Measurements from ENCODE around the gene ZNF792.
"Not testable (repeated sequence)": the region's sequence is repeated elsewhere in the genome, so short reads cannot be mapped to it uniquely, and the experiment has no call there.

The ZNF792 gene

DNA sequence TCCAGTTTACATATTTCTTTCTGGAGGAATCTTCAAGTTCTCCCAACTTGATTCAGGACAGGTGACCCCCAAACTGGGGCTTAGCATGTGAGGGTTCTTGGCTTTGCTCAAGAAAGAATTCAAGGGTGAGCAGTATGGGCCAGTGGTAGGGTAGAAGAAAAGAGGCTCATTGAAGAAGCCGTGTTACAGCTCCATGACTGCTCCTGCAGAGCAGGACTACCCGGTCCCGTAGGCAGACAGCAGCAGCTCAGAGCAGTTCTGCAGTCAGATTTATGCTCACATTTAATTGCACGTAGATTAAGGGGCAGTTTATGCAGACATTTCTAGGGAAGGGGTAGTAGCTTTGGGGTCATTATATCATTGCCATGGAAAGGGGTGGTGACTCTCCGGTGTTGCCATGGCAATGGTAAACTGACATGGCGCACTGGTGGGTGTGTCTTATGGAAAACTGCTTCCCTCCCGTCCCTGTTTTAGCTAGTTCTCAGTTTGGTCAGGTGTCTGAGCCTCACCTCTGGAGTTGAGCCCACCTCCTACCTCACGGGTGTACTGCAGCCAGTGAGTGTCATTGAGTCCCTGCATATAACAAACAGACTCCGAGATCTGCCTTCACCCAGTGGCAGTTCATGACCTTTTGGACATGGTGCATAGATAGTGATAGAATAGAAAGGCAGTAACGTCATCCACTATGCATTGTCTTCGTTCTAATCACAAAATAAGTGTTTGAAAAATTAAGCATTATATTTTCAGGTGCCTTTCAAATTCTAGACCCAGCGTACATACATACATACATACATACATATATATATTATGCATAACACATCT is 16.0 kb upstream of the ZNF792 start:
- peaks cover under 1% of the 10 kb centered on the region; the same call in 1 of the 2 replicates for H3K4me1 ChIP-seq (ENCODE audit: insufficient read depth, low read length)
- no peak overlapping the region for H3K27ac ChIP-seq (ENCODE audit: low read length)
- H3K9me3 ChIP-seq (ENCODE audit: insufficient read depth, low read depth, low read length): no peaks in the 10 kb centered on the region
- H3K9ac ChIP-seq (ENCODE audit: low read depth, low read length): no peak overlapping the region
- H3K36me3 ChIP-seq (ENCODE audit: insufficient read depth, low read depth, low read length): no peaks in the 10 kb centered on the region
- H3K4me3 ChIP-seq (ENCODE audit: low read length): no peak overlapping the region
- no peaks in the 10 kb centered on the region for H3K27me3 ChIP-seq (ENCODE audit: insufficient read depth, low read length)

DNA sequence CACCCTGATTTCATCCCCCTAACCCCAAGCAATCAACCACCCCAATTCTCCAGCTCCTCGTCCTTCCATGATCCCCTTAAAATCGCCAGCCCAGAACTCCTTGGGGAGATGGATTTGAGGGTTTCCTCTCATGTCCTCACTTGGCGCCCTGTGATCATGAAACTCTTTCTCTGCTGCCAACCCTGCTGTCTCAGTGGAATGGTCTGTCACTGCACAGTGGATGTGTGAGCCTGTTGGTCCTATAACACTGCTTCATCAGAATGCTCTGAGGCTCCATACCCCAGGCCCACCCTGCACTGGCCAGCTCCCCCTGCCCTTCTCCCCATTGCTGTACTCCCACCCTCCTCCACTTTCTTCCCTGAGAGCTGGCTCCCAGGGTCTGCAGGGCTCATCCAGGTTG is 12.6 kb upstream of the ZNF792 start:
- no peaks in the 10 kb centered on the region for H3K27me3 ChIP-seq (ENCODE audit: insufficient read depth, low read length)
- no peaks in the 10 kb centered on the region for H3K36me3 ChIP-seq (ENCODE audit: insufficient read depth, low read depth, low read length)
- H3K27ac ChIP-seq (ENCODE audit: low read length): no peak overlapping the region
- H3K9ac ChIP-seq (ENCODE audit: low read depth, low read length): no peak overlapping the region
- H3K4me3 ChIP-seq (ENCODE audit: low read length): no peak overlapping the region
- H3K4me1 ChIP-seq (ENCODE audit: insufficient read depth, low read length): peaks cover 6% of the 10 kb centered on the region; the same call in 1 of the 2 replicates
- H3K9me3 ChIP-seq (ENCODE audit: insufficient read depth, low read depth, low read length): no peaks in the 10 kb centered on the region

DNA sequence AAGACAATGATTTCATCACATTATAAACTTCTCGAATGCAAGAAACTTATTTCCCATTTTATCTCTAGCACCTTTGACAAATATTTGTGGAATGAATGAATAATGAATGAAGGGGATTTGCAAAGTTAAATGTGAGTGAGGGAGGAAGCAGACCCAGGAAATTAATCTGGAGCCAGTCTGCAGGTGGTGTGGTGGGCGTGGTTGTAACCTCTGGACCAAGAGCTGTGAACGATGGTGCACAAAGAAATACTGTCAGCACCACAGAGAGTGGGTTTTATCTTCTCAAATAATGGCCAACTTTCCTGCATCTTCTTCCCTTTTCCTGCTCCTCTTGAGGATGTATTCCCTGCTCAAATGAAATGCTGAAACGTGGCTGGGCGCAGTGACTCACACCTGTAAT is 11.0 kb upstream of the ZNF792 start:
- H3K9me3 ChIP-seq (ENCODE audit: insufficient read depth, low read depth, low read length): peaks cover 8% of the 10 kb centered on the region
- H3K9ac ChIP-seq (ENCODE audit: low read depth, low read length): no peak overlapping the region
- H3K36me3 ChIP-seq (ENCODE audit: insufficient read depth, low read depth, low read length): no peaks in the 10 kb centered on the region
- H3K27ac ChIP-seq (ENCODE audit: low read length): no peak overlapping the region
- no peaks in the 10 kb centered on the region for H3K27me3 ChIP-seq (ENCODE audit: insufficient read depth, low read length)
- H3K4me3 ChIP-seq (ENCODE audit: low read length): no peak overlapping the region
- H3K4me1 ChIP-seq (ENCODE audit: insufficient read depth, low read length): peaks cover 6% of the 10 kb centered on the region; the same call in 1 of the 2 replicates

DNA sequence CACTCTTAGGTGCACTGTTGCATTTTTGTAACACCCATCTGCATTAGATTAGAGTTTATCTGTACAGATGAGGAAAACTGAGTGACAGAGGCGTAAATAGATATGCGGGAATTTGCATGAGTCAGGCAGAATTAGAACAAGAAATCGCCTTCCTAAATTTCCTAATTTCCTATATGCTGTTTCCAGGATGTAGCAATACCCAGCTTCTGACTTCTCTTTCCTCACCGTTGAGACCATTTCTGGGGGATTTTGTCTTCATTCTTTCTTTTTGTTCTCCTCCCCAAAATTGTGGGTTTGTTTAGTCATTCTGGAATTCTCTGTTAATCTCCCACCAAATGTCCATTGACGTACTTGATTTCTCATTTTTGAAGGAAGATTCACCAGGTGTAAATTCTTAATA is 10.6 kb upstream of the ZNF792 start:
- Histone ChIP-seq H3K27ac (ENCODE audit: low read length) (no peak overlapping the region), H3K4me1 (ENCODE audit: insufficient read depth, low read length) (peaks cover 6% of the 10 kb centered on the region; the same call in 1 of the 2 replicates), H3K36me3 (ENCODE audit: insufficient read depth, low read depth, low read length) (no peaks in the 10 kb centered on the region), H3K9me3 (ENCODE audit: insufficient read depth, low read depth, low read length) (peaks cover 11% of the 10 kb centered on the region), H3K4me3 (ENCODE audit: low read length) (no peak overlapping the region), H3K9ac (ENCODE audit: low read depth, low read length) (no peak overlapping the region), H3K27me3 (ENCODE audit: insufficient read depth, low read length) (no peaks in the 10 kb centered on the region)

DNA sequence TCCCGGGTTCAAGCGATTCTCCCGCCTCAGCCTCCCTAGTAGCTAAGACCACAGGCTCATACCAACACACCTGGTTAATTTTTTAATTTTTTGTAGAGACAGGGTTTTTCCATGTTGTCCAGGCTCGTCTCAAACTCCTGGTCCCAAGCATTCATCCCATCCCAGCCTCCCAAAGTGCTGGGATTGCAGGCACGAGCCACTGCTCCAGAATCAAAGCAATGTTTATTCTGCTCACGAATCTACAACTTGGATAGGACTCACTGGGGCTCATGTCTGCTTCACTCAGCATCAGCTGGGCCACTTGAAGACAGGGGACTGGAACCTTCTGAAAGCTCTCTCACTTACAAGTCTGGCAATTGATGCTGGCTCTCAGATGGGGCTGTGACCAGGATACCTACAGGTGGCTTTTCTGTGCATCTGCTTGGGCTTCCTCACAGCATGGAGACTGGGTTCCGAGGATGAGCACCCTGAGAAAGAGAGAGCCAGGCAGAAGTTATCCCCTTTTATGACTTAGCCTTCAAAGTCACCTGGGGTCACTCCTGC is 8.2 kb upstream of the ZNF792 start:
- Histone ChIP-seq H3K4me1 (ENCODE audit: insufficient read depth, low read length) (peaks cover 6% of the 10 kb centered on the region; the same call in 1 of the 2 replicates), H3K4me3 (ENCODE audit: low read length) (no peak overlapping the region), H3K36me3 (ENCODE audit: insufficient read depth, low read depth, low read length) (no peaks in the 10 kb centered on the region), H3K9ac (ENCODE audit: low read depth, low read length) (no peak overlapping the region), H3K9me3 (ENCODE audit: insufficient read depth, low read depth, low read length) (peaks cover 19% of the 10 kb centered on the region), H3K27me3 (ENCODE audit: insufficient read depth, low read length) (no peaks in the 10 kb centered on the region), H3K27ac (ENCODE audit: low read length) (no peak overlapping the region)

DNA sequence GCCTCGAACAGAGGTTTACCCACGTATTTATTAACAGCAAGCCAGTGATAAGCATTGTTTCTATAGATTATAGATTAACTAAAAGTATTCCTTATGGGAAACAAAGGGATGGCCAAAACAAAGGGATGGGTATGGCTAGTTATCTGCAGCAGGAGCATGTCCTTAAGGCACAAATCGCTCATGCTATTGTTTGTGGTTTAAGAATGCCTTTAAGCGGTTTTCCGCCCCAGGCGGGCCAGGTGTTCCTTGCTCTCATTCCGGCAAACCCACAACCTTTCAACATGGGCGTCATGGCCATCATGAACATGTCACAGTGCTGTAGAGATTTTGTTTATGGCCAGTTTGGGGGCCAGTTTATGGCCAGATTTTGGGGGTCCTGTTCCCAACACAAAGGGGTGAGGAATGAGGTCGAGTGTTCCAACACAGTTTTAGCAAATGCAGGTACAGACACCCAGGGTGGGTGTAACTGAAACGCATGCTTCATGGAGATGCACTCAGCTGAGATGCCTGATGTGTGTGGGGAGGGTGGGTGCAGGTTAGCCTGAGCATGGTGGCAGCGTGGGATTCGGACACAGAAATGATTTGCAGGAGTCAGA is 6.3 kb upstream of the ZNF792 start:
- not testable (repeated sequence) for H3K27me3 ChIP-seq (ENCODE audit: insufficient read depth, low read length); H3K9ac ChIP-seq (ENCODE audit: low read depth, low read length); H3K36me3 ChIP-seq (ENCODE audit: insufficient read depth, low read depth, low read length); H3K4me1 ChIP-seq (ENCODE audit: insufficient read depth, low read length); H3K4me3 ChIP-seq (ENCODE audit: low read length); H3K27ac ChIP-seq (ENCODE audit: low read length)
- peaks cover 21% of the 10 kb centered on the region for H3K9me3 ChIP-seq (ENCODE audit: insufficient read depth, low read depth, low read length)

DNA sequence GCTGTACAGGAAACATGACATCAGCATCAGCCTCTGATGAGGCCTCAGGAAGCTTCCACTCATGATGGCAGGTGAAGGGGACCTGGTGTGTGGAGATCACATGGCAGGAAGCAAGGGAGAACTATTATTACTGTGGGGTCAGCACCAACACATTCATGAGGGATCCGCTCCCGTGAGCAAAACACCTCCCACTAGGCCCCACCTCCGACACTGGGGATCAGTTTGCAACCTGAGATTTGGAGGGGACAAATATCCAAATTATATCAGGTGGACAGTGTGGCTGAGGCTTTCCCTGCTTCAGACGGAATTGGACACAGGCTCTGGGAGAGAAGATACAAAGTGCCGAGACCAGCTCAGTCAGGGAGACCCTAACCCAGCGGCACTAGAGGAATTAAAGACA is 5.7 kb upstream of the ZNF792 start:
- H3K27ac ChIP-seq (ENCODE audit: low read length): no peak overlapping the region
- no peak overlapping the region for H3K4me3 ChIP-seq (ENCODE audit: low read length)
- H3K27me3 ChIP-seq (ENCODE audit: insufficient read depth, low read length): no peaks in the 10 kb centered on the region; the same call in 1 of the 2 replicates
- H3K36me3 ChIP-seq (ENCODE audit: insufficient read depth, low read depth, low read length): no peaks in the 10 kb centered on the region
- H3K4me1 ChIP-seq (ENCODE audit: insufficient read depth, low read length): peaks cover 2% of the 10 kb centered on the region; the same call in 1 of the 2 replicates
- peaks cover 21% of the 10 kb centered on the region for H3K9me3 ChIP-seq (ENCODE audit: insufficient read depth, low read depth, low read length)
- no peak overlapping the region for H3K9ac ChIP-seq (ENCODE audit: low read depth, low read length)

DNA sequence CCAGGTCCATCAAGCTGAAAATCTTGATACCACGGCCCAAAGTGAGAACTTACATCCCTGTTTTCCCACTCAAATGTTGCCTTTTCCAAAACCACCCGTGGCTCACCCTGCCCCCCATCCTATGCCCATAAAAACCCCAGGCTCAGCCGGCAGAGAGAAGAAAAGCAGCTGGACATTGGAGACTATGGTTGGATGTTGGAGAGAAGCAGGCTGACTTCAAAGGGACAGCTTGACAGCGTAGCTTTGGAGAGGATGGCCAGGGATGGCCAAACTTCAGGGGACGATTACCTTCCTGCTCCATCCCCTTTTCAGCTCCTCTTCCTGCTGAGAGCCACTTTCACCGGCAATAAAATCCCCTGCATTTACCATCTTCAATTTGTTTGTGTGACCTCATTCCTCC is 3.5 kb upstream of the ZNF792 start:
- Histone ChIP-seq H3K4me1 (ENCODE audit: insufficient read depth, low read length) (no peaks in the 10 kb centered on the region; the same call in 1 of the 2 replicates), H3K27ac (ENCODE audit: low read length) (no peak overlapping the region), H3K9ac (ENCODE audit: low read depth, low read length) (no peak overlapping the region), H3K9me3 (ENCODE audit: insufficient read depth, low read depth, low read length) (peaks cover 21% of the 10 kb centered on the region), H3K4me3 (ENCODE audit: low read length) (no peak overlapping the region), H3K36me3 (ENCODE audit: insufficient read depth, low read depth, low read length) (no peaks in the 10 kb centered on the region), H3K27me3 (ENCODE audit: insufficient read depth, low read length) (peaks cover 11% of the 10 kb centered on the region)

DNA sequence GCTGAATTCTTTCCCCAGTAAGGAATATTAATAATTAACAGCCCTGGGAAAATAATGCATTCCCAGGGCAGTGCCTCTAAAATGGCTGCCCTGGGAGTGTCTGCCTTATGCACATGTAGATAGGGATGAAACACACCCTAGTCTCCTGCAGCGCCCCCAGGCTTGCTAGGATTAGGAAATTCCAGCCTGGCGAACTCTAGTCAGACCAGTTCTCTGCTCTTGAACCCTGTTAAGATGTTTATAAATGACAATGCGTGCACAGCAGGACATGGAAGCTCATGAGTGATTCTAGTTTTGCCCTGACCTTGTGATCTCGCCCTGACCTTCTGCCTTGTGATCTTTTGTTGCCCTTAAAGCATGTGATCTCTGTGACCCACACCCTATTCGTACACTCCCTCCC is 1.5 kb upstream of the ZNF792 start:
- not testable (repeated sequence) for H3K27ac ChIP-seq (ENCODE audit: low read length); H3K4me1 ChIP-seq (ENCODE audit: insufficient read depth, low read length); H3K4me3 ChIP-seq (ENCODE audit: low read length); H3K36me3 ChIP-seq (ENCODE audit: insufficient read depth, low read depth, low read length); H3K9ac ChIP-seq (ENCODE audit: low read depth, low read length)
- H3K9me3 ChIP-seq (ENCODE audit: insufficient read depth, low read depth, low read length): peaks cover 19% of the 10 kb centered on the region
- H3K27me3 ChIP-seq (ENCODE audit: insufficient read depth, low read length): peaks cover 15% of the 10 kb centered on the region

DNA sequence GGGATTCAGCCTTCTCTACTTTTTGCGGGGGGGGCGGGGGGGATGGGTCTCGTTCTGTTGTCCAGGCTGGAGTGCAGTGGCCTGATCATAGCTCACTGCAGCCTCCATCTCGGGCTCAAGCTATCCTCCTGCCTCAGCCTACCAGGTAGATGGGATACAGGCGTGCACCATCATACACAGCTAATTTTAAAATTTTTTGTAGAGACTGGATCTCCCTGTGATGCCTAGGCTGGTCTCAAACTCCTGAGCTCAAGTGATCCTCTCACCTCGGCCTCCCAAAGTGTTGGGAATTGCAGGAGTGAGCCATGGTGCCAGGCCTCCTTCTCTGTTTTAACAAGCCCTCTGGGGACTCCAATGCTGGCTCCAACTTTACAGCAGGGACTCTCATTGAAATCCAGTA is 569 bp upstream of the ZNF792 start:
- no peaks in the 10 kb centered on the region; the same call in 1 of the 2 replicates for H3K4me1 ChIP-seq (ENCODE audit: insufficient read depth, low read length)
- H3K36me3 ChIP-seq (ENCODE audit: insufficient read depth, low read depth, low read length): peaks cover 6% of the 10 kb centered on the region
- H3K9me3 ChIP-seq (ENCODE audit: insufficient read depth, low read depth, low read length): peaks cover 22% of the 10 kb centered on the region
- H3K9ac ChIP-seq (ENCODE audit: low read depth, low read length): no peak overlapping the region
- H3K27me3 ChIP-seq (ENCODE audit: insufficient read depth, low read length): peaks cover 15% of the 10 kb centered on the region
- peak overlapping the region; percentile 81 for H3K4me3 ChIP-seq (ENCODE audit: low read length)
- H3K27ac ChIP-seq (ENCODE audit: low read length): no peak overlapping the region

DNA sequence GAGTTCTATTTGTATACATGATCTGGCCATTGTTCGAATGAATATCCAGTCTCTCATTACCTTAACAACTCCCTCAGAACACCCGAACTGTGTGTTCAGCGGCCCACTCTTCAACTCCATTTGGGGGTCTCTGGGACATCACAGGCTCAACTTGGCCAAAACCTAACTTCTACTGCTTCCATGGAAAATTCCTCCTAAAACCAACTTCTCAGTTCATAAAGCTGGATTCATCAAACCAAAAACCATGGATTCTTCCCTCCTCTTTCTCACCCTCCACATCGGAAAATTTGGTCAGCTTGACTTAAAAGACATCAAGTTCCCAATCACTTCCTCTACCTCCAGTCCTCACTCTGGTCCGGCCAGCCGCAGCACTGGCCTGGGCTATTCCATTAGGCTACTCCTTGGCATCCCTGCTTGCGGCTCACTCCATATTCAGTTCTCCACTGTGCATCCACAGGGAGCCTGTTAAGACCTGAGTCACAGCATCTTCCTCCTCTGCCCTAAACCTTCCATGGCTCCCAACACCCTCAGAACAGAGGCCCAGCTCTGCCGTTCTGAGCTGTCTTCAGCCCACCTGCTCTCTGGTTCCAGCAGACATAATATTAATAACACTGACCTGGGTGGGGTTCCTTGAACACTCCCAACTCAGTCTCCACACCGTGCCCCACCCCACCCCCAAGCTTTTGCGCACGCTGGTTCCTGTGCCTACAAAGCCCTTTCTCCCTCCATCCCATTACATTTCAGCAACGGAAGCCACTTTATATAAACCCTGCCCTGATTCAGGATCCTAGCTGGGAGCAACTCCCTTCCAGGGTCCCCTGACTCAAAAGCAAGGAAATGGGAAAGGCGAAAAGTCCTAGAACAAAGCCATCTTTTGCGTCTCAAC is 1.1 kb downstream of the ZNF792 start:
- Histone ChIP-seq H3K27ac (ENCODE audit: low read length) (no peak overlapping the region), H3K9ac (ENCODE audit: low read depth, low read length) (peak overlapping the region; percentile 60; the same call in 1 of the 2 replicates), H3K27me3 (ENCODE audit: insufficient read depth, low read length) (peaks cover 15% of the 10 kb centered on the region), H3K4me3 (ENCODE audit: low read length) (peak overlapping the region; percentile 81), H3K4me1 (ENCODE audit: insufficient read depth, low read length) (no peaks in the 10 kb centered on the region; the same call in 1 of the 2 replicates), H3K36me3 (ENCODE audit: insufficient read depth, low read depth, low read length) (peaks cover 23% of the 10 kb centered on the region), H3K9me3 (ENCODE audit: insufficient read depth, low read depth, low read length) (peaks cover 30% of the 10 kb centered on the region)
